ENCODE data around the gene ZFAND3. TPM values are rescaled to one million over a fixed set of nuclear protein-coding genes. Genes with fewer than 3 reads are reported as not detected.

ZFAND3 gene
- total and polyA plus RNA-seq, 2 experiments from 2014 or later = 16.9 to 28.2 TPM

DNA sequence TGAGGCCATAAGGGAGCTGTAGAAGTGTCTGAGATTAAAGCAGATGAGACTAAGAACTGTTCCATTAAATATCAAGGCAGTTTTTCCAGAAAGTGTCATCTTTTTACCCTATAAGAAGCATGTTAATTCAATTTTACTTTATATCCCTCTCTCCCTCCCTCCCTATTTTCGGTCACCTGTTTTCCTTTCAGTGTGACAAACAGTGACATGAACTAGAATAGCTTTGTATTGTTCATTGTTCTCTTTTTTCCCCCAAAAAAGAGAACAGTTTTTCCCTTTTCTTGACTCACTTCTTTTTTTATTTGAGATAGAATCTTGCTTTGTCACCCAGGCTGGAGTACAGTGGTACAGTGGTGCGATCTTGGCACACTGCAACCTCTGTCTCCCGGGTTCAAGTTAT is 269.3 kb downstream of the ZFAND3 start:
- H3K4me3 Mint-ChIP-seq = no peak overlapping the region

DNA sequence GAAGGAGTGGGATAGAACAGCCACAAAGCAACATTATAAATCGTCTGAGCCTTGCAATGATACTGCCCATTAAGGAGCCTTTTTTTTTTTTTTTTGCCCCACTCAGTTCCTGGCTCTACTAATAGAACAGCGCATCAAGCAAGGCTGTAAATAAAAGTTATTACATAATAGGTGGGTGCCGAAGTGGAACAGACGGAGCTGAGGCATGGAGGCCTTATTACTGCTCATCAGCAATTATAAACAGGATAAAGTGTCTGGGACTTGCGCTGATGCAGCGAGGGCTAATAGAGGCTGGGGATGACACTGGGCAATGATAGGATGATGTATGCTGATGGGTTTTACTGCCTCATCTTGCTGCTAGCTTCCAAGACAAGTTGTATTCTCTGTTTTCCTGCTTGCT is 272.1 kb downstream of the ZFAND3 start:
- 0 out of 2 replicates have a peak, but pooled peaks cover 6% of the 10 kb centered on the region for H4K20me1 ChIP-seq (replicated peaks; ENCODE audit: insufficient read depth)
- no peaks in the 10 kb centered on the region for H3K9me2 ChIP-seq (ENCODE audit: insufficient read depth)
- H3K4me3 ChIP-seq = no peak overlapping the region
- no peak overlapping the region for H3K27ac ChIP-seq (ENCODE audit: low read depth)
- no peak for ATAC-seq
- Mint-ChIP-seq H3K27ac (no peak overlapping the region), H3K4me1 (peaks cover 11% of the 10 kb centered on the region), H3K4me3 (no peak overlapping the region), H3K36me3 (ENCODE audit: low read depth) (no peaks in the 10 kb centered on the region), H3K27me3 (ENCODE audit: insufficient read depth, low read depth, poor library complexity) (no peaks in the 10 kb centered on the region), H3K9me3 (no peaks in the 10 kb centered on the region)
- 0 out of 2 replicates have a peak, but pooled peaks cover 2% of the 10 kb centered on the region for H3K79me2 ChIP-seq (replicated peaks; ENCODE audit: insufficient read depth)
- peaks cover 11% of the 10 kb centered on the region for H3K4me1 ChIP-seq (ENCODE audit: insufficient read depth)
- no peaks in the 10 kb centered on the region for H3K36me3 ChIP-seq (ENCODE audit: insufficient read depth)
- H3F3A ChIP-seq (replicated peaks; ENCODE audit: low read depth) = no peaks in the 10 kb centered on the region
- H3K27me3 ChIP-seq (ENCODE audit: insufficient read depth) = no peaks in the 10 kb centered on the region
- DNase-seq (ENCODE audit: low spot score) = no peak
- H3K4me2 ChIP-seq = no peak overlapping the region
- H2AFZ ChIP-seq = no peak overlapping the region
- no peak for TF ChIP-seq ETS1 (IDR thresholded peaks at IDR 0.05)
- no peak for TF ChIP-seq JUNB (IDR thresholded peaks at IDR 0.05; ENCODE audit: unreplicated experiment)
- no peak for TF ChIP-seq ZNF114 (CRISPR knock-in tag; IDR thresholded peaks at IDR 0.05)
- TF ChIP-seq CREB1 (CRISPR knock-in tag; IDR thresholded peaks at IDR 0.05; ENCODE audit: low read depth) = no peak
- no peak for TF ChIP-seq STAT1 (IDR thresholded peaks at IDR 0.05; ENCODE audit: unreplicated experiment)
- no peak for TF ChIP-seq EZH2phosphoT487 (IDR thresholded peaks at IDR 0.05; ENCODE audit: unreplicated experiment)
- no peak for TF ChIP-seq ZNF331 (CRISPR knock-in tag; IDR thresholded peaks at IDR 0.05; ENCODE audit: low read depth)
- TF ChIP-seq, protein P1, sequence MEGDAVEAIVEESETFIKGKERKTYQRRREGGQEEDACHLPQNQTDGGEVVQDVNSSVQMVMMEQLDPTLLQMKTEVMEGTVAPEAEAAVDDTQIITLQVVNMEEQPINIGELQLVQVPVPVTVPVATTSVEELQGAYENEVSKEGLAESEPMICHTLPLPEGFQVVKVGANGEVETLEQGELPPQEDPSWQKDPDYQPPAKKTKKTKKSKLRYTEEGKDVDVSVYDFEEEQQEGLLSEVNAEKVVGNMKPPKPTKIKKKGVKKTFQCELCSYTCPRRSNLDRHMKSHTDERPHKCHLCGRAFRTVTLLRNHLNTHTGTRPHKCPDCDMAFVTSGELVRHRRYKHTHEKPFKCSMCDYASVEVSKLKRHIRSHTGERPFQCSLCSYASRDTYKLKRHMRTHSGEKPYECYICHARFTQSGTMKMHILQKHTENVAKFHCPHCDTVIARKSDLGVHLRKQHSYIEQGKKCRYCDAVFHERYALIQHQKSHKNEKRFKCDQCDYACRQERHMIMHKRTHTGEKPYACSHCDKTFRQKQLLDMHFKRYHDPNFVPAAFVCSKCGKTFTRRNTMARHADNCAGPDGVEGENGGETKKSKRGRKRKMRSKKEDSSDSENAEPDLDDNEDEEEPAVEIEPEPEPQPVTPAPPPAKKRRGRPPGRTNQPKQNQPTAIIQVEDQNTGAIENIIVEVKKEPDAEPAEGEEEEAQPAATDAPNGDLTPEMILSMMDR (conservative IDR thresholded peaks at IDR 0.05; ENCODE audit: low read depth in 2 of 2) = no peak
- no peak for TF ChIP-seq EZH2 (IDR thresholded peaks at IDR 0.05; ENCODE audit: low read depth, unreplicated experiment)
- no peak for TF ChIP-seq NANOG (IDR thresholded peaks at IDR 0.05; ENCODE audit: borderline replicate concordance)
- TF ChIP-seq ZNF462 (CRISPR knock-in tag; IDR thresholded peaks at IDR 0.05) = no peak

More for the DNA sequence above, 269.3 kb downstream of the ZFAND3 start:
- Histone ChIP-seq H2AFZ (no peak overlapping the region), H4K20me1 (replicated peaks; ENCODE audit: insufficient read depth) (0 out of 2 replicates have a peak, but pooled peaks cover 6% of the 10 kb centered on the region), H3K4me1 (ENCODE audit: insufficient read depth) (0 out of 2 replicates have a peak, but pooled peaks cover 5% of the 10 kb centered on the region), H3F3A (replicated peaks; ENCODE audit: low read depth) (no peaks in the 10 kb centered on the region), H3K27me3 (ENCODE audit: insufficient read depth) (no peaks in the 10 kb centered on the region), H3K27ac (ENCODE audit: low read depth) (no peak overlapping the region), H3K4me2 (no peak overlapping the region), H3K4me3 (no peak overlapping the region), H3K36me3 (ENCODE audit: insufficient read depth) (no peaks in the 10 kb centered on the region), H3K79me2 (replicated peaks; ENCODE audit: insufficient read depth) (no peaks in the 10 kb centered on the region), H3K9me2 (ENCODE audit: insufficient read depth) (no peaks in the 10 kb centered on the region)
- Mint-ChIP-seq H3K27ac (no peak overlapping the region), H3K9me3 (no peaks in the 10 kb centered on the region), H3K4me1 (peaks cover 3% of the 10 kb centered on the region; the same call in 2 of the 3 replicates), H3K36me3 (ENCODE audit: low read depth) (no peaks in the 10 kb centered on the region), H3K27me3 (ENCODE audit: insufficient read depth, low read depth, poor library complexity) (no peaks in the 10 kb centered on the region)
- DNase-seq (ENCODE audit: low spot score) = no peak
- ATAC-seq = no peak
- TF ChIP-seq EZH2phosphoT487 (IDR thresholded peaks at IDR 0.05; ENCODE audit: unreplicated experiment) (no peak), ZNF114 (CRISPR knock-in tag; IDR thresholded peaks at IDR 0.05) (no peak), CREB1 (CRISPR knock-in tag; IDR thresholded peaks at IDR 0.05; ENCODE audit: low read depth) (no peak), JUNB (IDR thresholded peaks at IDR 0.05; ENCODE audit: unreplicated experiment) (no peak)

All from GM23338 (cell line).